A673 (cell line): ENCODE results near the gene C1orf21. TPM values are rescaled to one million over a fixed set of nuclear protein-coding genes. Genes with fewer than 3 reads are reported as not detected.

Experiments used
- BruUV-seq: library from RNA; stranded (reverse); fragments of 400-500 nt; replicated peaks from 2 replicates; lab custom pipeline; 2021; lab: Mats Ljungman, UMichigan
- CTCF ChIA-PET: fragments of 300-600 bp; sonication (Branson Sonifier 250); formaldehyde crosslinking; loops from one replicate; lab custom pipeline; 2022; ENCODE audit warnings: antibody characterized with exemption; lab: Charles Lee
- POLR2A ChIA-PET: fragments of 300-600 bp; sonication (Branson Sonifier 250); formaldehyde crosslinking; loops from one replicate; lab custom pipeline; 2022; ENCODE audit warnings: antibody characterized with exemption; ENCODE audit not compliant: low non-redundant PET; lab: Charles Lee
- DNase-seq: peaks from one replicate; pipeline ENCODE4 v3.0.0-alpha.2; 2015; ENCODE audit warnings: low spot score
- H3K27ac ChIP-seq: fragments of 200-600 bp; sonication (generic); 2 replicates; pipeline ENCODE4 v1.5.1; 2016; ENCODE audit warnings: mixed run types, low read depth, mild to moderate bottlenecking, mixed read lengths, antibody characterized with exemption, low read length; ENCODE audit not compliant: poor library complexity, severe bottlenecking
- H3K27me3 ChIP-seq: fragments of 200-600 bp; sonication (generic); replicated peaks from 2 replicates; pipeline ENCODE4 v1.6.1; 2017; ENCODE audit warnings: mixed run types, low read depth, mild to moderate bottlenecking, mixed read lengths, antibody characterized with exemption, low read length; ENCODE audit not compliant: insufficient read depth, poor library complexity
- H3K36me3 ChIP-seq: fragments of 200-600 bp; sonication (generic); 2 replicates; pipeline ENCODE4 v1.6.1; 2016; ENCODE audit warnings: mixed run types, mild to moderate bottlenecking, mixed read lengths, antibody characterized with exemption, low read length; ENCODE audit not compliant: insufficient read depth, poor library complexity, severe bottlenecking
- H3K4me1 ChIP-seq: fragments of 200-600 bp; sonication (generic); 2 replicates; pipeline ENCODE4 v1.6.1; 2017; ENCODE audit warnings: mixed run types, mild to moderate bottlenecking, mixed read lengths, antibody characterized with exemption, low read length; ENCODE audit not compliant: insufficient read depth, poor library complexity, severe bottlenecking
- H3K4me3 ChIP-seq: fragments of 200-600 bp; sonication (generic); 2 replicates; pipeline ENCODE4 v1.5.1; 2016; ENCODE audit warnings: low read depth, mixed run types, mild to moderate bottlenecking, mixed read lengths, low read length; ENCODE audit not compliant: poor library complexity, severe bottlenecking
- H3K9me3 ChIP-seq: fragments of 200-600 bp; sonication (generic); 2 replicates; pipeline ENCODE4 v1.6.1; 2016; ENCODE audit warnings: mixed run types, low read depth, mild to moderate bottlenecking, mixed read lengths, antibody characterized with exemption, low read length; ENCODE audit not compliant: poor library complexity, severe bottlenecking
- EZH2 ChIP-seq: fragments of 200-600 bp; sonication (generic); IDR thresholded peaks from 2 replicates; pipeline ENCODE4 v1.6.1; 2017; ENCODE audit warnings: borderline replicate concordance, low read depth, mild to moderate bottlenecking, mixed read lengths, antibody characterized with exemption, low read length; ENCODE audit not compliant: poor library complexity, severe bottlenecking
- intact Hi-C: fragments of 100-400 bp; cut with micrococcal nuclease; formaldehyde crosslinking; loops from one replicate; pipeline ENCODE4 v1.10.0; 2022; ENCODE audit not compliant: unreplicated experiment
- total RNA-seq: library from RNA; stranded (reverse); gene quantifications from 2 replicates; pipeline ENCODE4 v1.2.3, GENCODE V29; 2021
- TF ChIP-seq, protein P1 (sequence below): fragments of 300-800, 200-600 bp; sonication (generic); conservative IDR thresholded peaks from 2 replicates; pipeline ENCODE4 v1.5.1; 2017; ENCODE audit warnings: low read depth, mild to moderate bottlenecking, antibody characterized with exemption, low read length, moderate library complexity, mixed read lengths

The C1orf21 gene
- total RNA-seq, 1 experiment from 2014 or later, result 31.3 TPM

DNA sequence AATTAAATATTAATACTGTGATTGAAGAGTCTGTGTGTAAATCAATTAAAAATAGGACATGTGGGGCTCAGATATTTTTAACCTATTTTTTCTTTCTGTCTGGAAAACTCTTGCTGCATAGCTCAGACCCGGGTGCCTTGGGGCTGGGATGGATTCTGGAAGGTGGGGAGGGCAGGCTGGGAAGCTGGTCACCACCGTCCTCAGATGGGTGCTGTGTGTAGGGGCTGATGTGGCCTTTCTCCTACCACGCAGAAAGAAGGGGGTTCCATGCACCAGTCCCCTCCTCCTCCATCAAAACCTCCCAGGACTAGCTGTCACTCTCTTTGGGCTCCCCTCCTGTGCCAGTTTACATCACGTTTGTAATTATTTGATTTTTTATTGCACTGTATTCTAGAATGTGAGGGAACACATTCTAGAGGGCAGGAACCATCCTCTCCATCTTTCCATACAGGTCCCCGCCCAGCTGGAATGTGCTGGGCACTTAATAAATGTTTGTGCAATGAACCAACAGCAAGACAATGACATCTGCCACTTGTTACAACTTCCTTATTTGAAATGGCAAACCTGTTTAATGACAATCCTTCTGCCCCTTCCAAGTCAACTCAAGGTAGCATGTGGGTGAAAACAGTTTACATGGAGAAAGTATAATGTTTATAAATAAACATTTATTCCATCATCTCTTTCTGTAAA lies 263.5 kb downstream of the C1orf21 start:
- intact Hi-C loops, result no loop called here
- TF ChIP-seq EZH2, result no peak
- TF ChIP-seq, protein P1, sequence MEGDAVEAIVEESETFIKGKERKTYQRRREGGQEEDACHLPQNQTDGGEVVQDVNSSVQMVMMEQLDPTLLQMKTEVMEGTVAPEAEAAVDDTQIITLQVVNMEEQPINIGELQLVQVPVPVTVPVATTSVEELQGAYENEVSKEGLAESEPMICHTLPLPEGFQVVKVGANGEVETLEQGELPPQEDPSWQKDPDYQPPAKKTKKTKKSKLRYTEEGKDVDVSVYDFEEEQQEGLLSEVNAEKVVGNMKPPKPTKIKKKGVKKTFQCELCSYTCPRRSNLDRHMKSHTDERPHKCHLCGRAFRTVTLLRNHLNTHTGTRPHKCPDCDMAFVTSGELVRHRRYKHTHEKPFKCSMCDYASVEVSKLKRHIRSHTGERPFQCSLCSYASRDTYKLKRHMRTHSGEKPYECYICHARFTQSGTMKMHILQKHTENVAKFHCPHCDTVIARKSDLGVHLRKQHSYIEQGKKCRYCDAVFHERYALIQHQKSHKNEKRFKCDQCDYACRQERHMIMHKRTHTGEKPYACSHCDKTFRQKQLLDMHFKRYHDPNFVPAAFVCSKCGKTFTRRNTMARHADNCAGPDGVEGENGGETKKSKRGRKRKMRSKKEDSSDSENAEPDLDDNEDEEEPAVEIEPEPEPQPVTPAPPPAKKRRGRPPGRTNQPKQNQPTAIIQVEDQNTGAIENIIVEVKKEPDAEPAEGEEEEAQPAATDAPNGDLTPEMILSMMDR, result no peak
- no peaks in the 10 kb centered on the region for H3K36me3 ChIP-seq
- ChIA-PET POLR2A (no interaction called here), CTCF (interaction anchor here (1.0 kb wide), 1 partner anchor 14 kb away, joined by 4 read pairs; no protein-coding TSS in a partner anchor)
- H3K4me1 ChIP-seq, result no peaks in the 10 kb centered on the region
- H3K4me3 ChIP-seq, result no peak overlapping the region
- no TSS peak for BruUV-seq
- no peaks in the 10 kb centered on the region for H3K27me3 ChIP-seq
- H3K9me3 ChIP-seq, result peaks cover 4% of the 10 kb centered on the region
- no peak overlapping the region for H3K27ac ChIP-seq
- DNase-seq, result no peak

DNA sequence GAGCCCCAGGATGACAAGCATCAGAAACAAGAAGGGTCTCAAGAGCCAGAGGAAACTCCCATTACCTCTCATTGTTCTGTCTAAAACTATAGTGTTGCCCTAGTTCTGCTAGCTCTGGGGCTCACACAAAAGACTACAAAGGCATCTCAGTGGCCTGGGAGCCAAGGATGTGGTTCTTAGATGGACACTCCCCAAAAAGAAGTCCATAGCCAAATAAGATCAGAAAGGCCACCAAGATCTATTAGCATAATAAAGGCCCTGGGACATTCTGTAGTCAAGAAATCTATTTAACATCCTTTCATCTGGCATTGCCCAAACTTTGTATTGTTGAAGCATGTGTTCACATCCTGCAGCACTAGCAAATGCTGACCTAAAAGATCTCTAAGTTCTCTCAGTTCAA lies 268.4 kb downstream of the C1orf21 start:
- Histone ChIP-seq H3K4me1 (no peaks in the 10 kb centered on the region), H3K27me3 (no peaks in the 10 kb centered on the region), H3K4me3 (no peak overlapping the region), H3K9me3 (no peaks in the 10 kb centered on the region), H3K36me3 (no peaks in the 10 kb centered on the region), H3K27ac (no peak overlapping the region)
- ChIA-PET POLR2A (no interaction called here), CTCF (interaction anchor here (0.8 kb wide), 1 partner anchor 37 kb away, joined by 5 read pairs; no protein-coding TSS in a partner anchor)
- DNase-seq, result no peak
- no TSS peak for BruUV-seq
- intact Hi-C loops, result no loop called here
- TF ChIP-seq, protein P1, result no peak
- no peak for TF ChIP-seq EZH2

DNA sequence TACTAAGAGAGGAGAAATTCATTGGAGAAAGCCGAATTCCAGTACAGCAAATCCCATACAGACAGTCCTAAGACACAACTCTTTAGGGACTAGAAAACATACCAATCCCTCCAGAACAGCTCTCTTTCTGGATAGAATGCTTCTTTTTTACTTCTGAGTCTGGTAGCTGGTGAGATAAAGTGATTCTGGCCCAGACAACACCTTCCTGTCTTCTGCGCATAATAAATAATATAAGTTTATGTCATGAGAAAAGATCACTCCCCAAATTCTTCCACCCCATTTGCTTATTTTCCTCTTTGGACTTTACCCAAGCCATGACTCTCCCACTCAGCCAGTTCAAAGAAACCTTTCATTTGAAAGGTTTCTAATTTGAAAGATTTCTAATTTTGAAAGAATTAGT lies 269.4 kb downstream of the C1orf21 start:
- TF ChIP-seq EZH2, result no peak
- TF ChIP-seq, protein P1, result no peak
- no peaks in the 10 kb centered on the region for H3K9me3 ChIP-seq
- CTCF ChIA-PET, result no interaction called here
- intact Hi-C loops, result no loop called here
- POLR2A ChIA-PET, result no interaction called here
- no peak overlapping the region for H3K27ac ChIP-seq
- DNase-seq, result no peak
- H3K4me1 ChIP-seq, result no peaks in the 10 kb centered on the region
- H3K4me3 ChIP-seq, result no peak overlapping the region
- no TSS peak for BruUV-seq
- H3K36me3 ChIP-seq, result no peaks in the 10 kb centered on the region
- H3K27me3 ChIP-seq, result no peaks in the 10 kb centered on the region
